ENCODE measurements around the gene ARL15. TPM values are rescaled to one million over a fixed set of nuclear protein-coding genes. Genes with fewer than 3 reads are reported as not detected.

The ARL15 gene
- total RNA-seq, 6 experiments from 2014 or later: 9.8 to 16.0 (median 13.4) TPM

DNA sequence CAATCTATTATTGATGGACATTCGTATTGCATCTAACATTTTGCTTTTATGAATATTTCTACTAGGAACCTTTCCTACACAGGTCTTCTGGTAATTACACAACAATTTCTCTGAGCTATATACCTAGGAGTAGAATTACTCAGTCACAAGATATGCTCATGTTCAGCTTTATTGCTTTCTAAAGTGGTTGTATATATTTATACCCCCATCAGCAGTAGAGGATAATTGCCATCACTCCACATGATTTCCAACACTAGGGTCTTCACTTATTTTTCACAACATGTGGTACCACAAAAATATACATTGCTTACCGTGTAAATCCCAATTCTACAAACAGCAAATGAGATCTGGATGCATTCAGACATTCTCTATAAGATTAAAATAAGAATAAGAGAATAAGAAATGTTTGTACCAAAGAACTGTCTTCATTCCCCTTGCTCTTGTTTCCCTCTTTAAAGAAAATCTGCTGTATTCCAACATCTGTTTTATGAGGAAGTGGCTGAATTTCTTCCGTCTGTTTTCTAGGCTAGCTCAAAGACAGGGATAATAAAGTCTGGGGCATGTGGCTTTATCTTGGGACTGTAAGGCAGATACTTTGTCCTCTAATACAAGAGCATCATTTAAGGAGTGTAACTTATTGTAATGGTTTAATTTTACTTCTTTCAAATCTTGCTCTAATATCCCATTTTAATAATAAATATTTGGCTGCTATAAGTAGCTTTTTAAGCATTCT lies 28.2 kb downstream of the ARL15 start:
- TF ChIP-seq, protein P1, sequence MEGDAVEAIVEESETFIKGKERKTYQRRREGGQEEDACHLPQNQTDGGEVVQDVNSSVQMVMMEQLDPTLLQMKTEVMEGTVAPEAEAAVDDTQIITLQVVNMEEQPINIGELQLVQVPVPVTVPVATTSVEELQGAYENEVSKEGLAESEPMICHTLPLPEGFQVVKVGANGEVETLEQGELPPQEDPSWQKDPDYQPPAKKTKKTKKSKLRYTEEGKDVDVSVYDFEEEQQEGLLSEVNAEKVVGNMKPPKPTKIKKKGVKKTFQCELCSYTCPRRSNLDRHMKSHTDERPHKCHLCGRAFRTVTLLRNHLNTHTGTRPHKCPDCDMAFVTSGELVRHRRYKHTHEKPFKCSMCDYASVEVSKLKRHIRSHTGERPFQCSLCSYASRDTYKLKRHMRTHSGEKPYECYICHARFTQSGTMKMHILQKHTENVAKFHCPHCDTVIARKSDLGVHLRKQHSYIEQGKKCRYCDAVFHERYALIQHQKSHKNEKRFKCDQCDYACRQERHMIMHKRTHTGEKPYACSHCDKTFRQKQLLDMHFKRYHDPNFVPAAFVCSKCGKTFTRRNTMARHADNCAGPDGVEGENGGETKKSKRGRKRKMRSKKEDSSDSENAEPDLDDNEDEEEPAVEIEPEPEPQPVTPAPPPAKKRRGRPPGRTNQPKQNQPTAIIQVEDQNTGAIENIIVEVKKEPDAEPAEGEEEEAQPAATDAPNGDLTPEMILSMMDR (IDR thresholded peaks at IDR 0.05): no peak
- no peak for DNase-seq
- peaks cover 10% of the 10 kb centered on the region for H3K9me3 Mint-ChIP-seq
- no peak overlapping the region for H3K4me3 Mint-ChIP-seq
- H3K27me3 Mint-ChIP-seq (ENCODE audit: insufficient read depth): no peaks in the 10 kb centered on the region
- H3K27ac Mint-ChIP-seq: no peak overlapping the region
- H3K4me1 Mint-ChIP-seq (ENCODE audit: low read depth): peaks cover 9% of the 10 kb centered on the region
- peaks cover 16% of the 10 kb centered on the region for H3K36me3 Mint-ChIP-seq (ENCODE audit: low read depth)

DNA sequence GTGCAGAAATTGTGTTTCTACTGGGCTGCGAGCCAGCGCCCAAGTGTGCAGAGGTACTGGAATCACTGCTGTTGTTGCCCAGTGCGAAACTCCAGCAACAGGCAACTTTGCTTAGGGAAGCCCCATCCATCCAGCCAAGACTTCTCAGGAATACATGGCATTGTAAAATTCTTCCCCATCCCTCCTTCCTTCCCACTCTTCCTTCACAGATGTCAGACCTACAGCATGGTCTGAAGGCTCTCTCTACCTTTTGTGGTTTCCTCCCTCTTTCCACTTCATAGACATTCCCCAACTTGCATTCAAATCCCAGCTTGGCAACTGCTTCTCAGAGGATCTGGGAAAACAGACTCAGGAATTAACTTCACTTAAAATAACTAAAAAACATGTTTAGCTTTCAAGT lies 30.4 kb downstream of the ARL15 start:
- DNase-seq: no peak
- H3K4me3 Mint-ChIP-seq: no peak overlapping the region
- peaks cover 9% of the 10 kb centered on the region; the same call in 1 of the 2 replicates for H3K36me3 Mint-ChIP-seq (ENCODE audit: low read depth)
- H3K27ac Mint-ChIP-seq: no peak overlapping the region
- TF ChIP-seq, protein P1 (IDR thresholded peaks at IDR 0.05): no peak
- H3K4me1 Mint-ChIP-seq (ENCODE audit: low read depth): peaks cover 20% of the 10 kb centered on the region
- H3K27me3 Mint-ChIP-seq (ENCODE audit: insufficient read depth): no peaks in the 10 kb centered on the region
- no peaks in the 10 kb centered on the region for H3K9me3 Mint-ChIP-seq

DNA sequence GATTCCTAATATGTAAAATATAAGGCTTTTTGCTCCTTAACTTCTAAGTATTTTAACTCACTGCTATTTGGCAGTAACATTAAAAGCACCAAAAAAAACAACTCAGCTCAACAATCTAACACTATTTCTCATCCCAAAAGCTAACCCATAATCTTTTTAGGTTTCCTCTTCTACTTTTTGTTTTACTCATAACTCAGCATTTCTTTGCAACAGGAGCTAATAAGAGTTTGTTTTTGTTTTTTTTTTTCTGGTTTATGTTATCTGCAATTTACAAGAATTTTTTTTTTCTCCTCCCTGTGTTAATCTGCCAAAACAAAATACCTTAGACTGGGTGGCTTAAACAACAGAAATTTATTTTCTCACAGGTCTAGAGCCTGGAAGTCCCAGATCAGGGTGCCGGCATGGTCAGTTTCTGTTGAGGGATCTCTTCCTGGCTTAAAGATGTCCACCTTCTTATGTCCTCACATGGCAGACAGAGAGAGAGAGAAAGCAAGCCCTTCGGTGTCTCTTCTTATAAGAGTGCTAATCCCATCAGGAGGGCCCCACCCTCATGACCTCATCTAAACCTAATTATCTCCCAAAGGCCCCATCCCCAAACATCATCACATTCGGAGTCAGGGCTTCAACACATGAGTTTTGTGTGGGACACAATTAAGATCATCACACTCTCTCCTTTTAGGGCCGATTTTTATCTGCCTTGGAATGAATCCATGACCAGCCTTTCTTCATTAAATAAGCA lies 31.2 kb downstream of the ARL15 start:
- Mint-ChIP-seq H3K36me3 (ENCODE audit: low read depth) (peaks cover 9% of the 10 kb centered on the region; the same call in 1 of the 2 replicates), H3K4me1 (ENCODE audit: low read depth) (peaks cover 20% of the 10 kb centered on the region), H3K4me3 (no peak overlapping the region), H3K27ac (no peak overlapping the region), H3K9me3 (no peaks in the 10 kb centered on the region), H3K27me3 (ENCODE audit: insufficient read depth) (no peaks in the 10 kb centered on the region)
- TF ChIP-seq, protein P1 (IDR thresholded peaks at IDR 0.05): no peak
- DNase-seq: no peak

DNA sequence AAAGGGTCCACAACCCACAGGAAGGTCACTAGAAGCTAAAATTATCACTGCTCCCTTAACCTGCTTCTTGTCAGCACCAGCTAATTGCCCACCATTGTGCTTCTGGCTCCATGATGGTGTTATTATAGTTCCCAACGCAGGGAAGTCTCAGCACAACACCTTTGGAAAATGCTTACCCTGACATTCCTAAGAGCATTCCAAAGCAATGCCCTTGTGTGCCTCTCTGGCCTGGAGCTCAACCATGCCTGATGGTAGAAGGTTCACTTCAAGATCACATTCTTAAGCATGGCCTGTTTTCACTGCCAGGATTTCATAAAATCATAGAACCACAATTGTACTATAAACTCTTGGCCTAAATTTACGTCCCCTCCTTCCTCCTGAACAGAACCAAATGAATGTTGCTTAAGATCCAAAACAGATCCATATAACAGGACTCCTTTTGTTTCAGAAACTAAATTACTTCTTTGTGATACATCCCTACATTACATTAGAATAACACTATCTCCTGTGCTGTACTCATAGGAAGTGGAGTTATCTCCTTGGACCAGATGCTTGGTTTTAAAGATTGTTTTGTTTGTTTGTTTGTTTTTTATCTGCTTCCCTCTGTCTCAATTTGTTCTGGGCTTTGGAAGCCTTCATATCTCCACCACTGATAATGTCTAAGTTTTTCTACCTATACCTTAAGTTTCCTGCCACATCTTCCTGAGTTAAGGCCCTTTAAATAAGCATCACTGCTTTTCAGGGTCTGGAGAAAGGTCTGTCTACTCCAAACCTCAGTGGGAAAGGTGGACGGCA lies 32.1 kb downstream of the ARL15 start:
- Mint-ChIP-seq H3K9me3 (no peaks in the 10 kb centered on the region), H3K27me3 (ENCODE audit: insufficient read depth) (no peaks in the 10 kb centered on the region), H3K27ac (no peak overlapping the region), H3K4me3 (no peak overlapping the region), H3K4me1 (ENCODE audit: low read depth) (peaks cover 20% of the 10 kb centered on the region), H3K36me3 (ENCODE audit: low read depth) (peaks cover 9% of the 10 kb centered on the region; the same call in 1 of the 2 replicates)
- TF ChIP-seq, protein P1 (IDR thresholded peaks at IDR 0.05): no peak
- DNase-seq: no peak

DNA sequence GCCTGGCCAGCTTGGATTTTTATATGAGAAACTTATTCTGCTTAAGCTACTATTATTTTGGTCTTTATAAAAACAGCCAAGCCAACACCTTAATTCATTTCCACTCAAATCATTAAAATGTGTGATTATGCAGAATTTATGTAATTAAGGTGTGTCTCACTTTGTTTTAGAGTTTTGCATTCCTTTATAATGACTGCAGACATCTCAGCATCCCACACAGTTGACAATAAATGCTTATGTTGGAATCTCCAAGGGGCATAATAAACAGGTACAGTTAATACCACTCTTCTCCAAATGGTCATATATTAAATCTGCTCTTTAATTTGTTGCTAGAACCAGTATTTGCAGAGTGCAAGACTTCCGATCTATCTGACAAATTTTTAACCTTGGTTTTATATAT lies 34.3 kb downstream of the ARL15 start:
- no peaks in the 10 kb centered on the region for H3K27me3 Mint-ChIP-seq (ENCODE audit: insufficient read depth)
- no peak for DNase-seq
- TF ChIP-seq, protein P1 (IDR thresholded peaks at IDR 0.05): no peak
- no peak overlapping the region for H3K27ac Mint-ChIP-seq
- peaks cover 9% of the 10 kb centered on the region; the same call in 1 of the 2 replicates for H3K36me3 Mint-ChIP-seq (ENCODE audit: low read depth)
- no peaks in the 10 kb centered on the region for H3K9me3 Mint-ChIP-seq
- H3K4me1 Mint-ChIP-seq (ENCODE audit: low read depth): peaks cover 20% of the 10 kb centered on the region
- H3K4me3 Mint-ChIP-seq: no peak overlapping the region

All from HFFc6 (cell line).